ENCODE measurements around the gene MARCHF2.

The MARCHF2 gene

DNA sequence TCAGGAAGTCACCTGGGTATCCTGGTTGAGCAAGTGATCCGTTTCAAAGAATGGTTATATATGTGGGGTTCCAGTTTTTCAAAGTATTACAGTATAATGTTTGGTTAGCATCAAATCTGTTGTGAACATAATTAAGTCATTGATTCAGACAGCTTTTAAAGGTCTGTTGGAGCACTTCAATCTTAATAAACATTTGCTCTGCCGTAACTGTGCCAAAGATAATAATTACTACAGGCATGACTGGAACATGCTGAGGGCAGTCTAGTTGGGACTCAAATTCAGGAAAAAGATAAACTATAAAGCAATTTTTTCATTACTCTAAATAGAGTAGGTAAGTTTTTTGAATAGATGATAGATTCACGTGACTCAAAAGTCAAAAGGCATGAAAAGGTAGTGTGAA is 55.0 kb downstream of the MARCHF2 start:
- no peak for TF ChIP-seq ZNF274 (IDR thresholded peaks at IDR 0.05; ENCODE audit: low read depth, low read length)
- no peak overlapping the region for H3K4me3 ChIP-seq (ENCODE audit: low read length)

DNA sequence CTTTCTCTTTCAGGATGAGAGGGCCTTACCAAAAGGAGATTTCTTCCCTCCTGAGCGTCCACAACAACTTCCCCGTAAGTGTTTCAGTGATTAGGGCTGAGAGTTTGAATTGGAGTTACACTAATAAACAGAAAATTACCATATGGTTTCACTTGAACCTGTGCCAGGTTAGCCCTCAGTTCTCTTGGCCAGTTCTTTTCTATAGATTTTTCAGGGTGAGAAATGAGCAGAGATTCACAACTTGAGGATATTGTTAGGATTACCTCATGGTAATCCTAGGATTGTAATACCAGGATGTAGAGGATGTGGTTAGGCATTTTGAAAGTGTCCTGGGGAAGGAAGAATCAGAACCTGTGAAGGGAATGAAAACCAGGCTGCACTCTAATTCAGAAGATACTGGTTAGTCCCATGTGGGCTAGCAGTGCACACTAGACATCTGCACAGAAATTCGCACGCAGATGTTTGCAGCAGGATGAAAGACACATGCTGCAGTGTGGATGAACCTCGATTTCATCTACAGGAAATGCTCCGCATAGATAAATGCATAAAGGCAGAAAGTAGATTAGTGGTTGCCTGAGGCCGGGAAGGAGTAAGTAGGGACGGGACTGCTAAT is 55.8 kb downstream of the MARCHF2 start:
- no peak for TF ChIP-seq ZNF274 (IDR thresholded peaks at IDR 0.05; ENCODE audit: low read depth, low read length)
- H3K4me3 ChIP-seq (ENCODE audit: low read length), result no peak overlapping the region

DNA sequence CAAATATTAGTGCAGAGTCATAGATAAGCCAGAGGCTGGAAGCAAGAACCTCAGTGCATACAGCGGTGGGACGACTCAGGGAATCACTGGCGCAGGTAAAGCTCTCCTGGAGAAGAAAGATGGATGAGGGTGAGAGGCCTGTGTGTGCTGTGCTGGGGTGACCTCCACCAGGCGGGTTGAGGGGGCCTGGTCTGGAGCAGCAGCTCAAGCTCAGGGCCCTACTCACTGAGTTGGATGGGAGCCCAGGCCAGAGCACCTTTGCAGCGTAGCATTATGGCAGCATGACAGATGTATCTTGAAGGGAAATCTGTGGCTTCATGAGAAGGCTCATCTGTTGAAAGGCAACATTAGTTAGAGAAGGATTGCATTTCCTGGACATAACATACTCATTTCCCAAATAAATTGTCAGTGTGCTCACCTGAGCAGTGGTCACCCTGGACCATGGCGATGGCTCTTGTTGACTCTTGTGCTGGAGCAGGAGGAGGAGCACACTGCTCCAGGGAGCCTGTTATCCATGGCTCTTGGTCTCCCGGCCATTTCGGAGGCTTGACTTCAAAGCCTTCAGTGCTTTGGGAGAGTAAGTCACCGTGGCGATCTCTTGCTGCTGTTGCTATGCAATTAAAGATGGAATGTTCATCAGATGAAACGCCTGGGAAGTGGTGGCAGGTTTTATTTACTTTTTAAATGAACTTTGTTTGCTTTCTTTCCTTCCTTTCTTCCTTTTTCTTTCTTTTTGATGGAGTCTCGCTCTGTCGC is 56.7 kb downstream of the MARCHF2 start:
- no peak for TF ChIP-seq ZNF274 (IDR thresholded peaks at IDR 0.05; ENCODE audit: low read depth, low read length)

DNA sequence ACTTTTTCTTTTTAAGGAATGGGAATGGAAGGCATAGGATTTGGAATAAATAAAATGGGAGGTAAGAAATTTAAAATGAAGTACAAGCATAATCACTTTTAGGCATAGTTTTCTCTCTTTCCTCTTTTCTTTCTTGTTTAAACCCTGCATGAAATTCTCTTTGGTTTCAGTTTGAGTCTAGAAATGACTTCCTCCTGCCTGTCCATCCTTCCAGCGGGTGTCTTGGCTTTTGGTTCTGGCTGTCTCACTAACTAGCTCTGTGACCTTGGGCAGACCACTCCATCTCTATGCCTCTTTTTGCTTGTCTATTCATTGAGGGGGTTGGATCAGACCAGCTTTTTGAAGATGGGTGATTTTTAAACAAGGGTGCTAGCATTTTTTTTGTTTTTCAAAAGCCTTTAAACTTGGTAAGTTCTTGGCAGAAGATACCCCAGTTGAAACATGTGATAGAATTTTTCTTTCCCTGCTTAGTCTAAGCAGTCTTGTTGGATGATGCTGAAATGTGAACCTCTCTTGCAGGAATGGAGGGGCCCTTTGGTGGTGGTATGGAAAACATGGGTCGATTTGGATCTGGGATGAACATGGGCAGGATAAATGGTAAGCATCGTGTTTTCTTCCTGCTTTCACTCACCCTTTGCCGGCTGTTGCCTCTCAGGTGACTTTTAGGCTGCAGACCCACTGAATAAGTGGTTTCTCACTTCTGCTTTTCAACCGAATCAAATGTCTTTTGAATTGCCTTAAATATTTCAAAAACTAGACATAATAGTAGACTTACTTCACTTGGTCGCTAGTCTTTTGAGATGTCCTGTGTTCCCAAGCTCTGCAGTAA is 60.8 kb downstream of the MARCHF2 start:
- no peak for TF ChIP-seq ZNF274 (IDR thresholded peaks at IDR 0.05; ENCODE audit: low read depth, low read length)
- no peak overlapping the region for H3K4me3 ChIP-seq (ENCODE audit: low read length)

More for the DNA sequence above, 56.7 kb downstream of the MARCHF2 start:
- no peak overlapping the region for H3K4me3 ChIP-seq (ENCODE audit: low read length)

DNA sequence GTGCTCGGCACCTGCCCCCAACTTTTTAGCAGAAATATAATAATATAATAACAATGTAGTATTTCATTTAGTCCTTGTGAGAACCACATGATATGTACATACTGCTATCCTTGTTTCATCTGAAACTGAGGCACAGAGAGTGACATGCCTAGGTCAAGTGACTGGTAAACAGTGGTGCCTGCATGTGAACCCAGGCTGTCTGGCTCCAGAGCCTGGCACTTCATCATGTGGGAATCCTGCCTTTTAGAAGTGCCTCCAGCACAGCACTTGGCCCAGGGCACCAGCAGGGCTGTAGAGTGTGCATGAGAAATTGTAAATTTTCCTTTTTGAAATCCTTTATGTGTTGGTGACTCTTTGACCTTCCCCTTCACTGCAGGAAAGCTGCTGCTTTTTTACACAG is 61.9 kb downstream of the MARCHF2 start:
- TF ChIP-seq ZNF274 (IDR thresholded peaks at IDR 0.05; ENCODE audit: low read depth, low read length), result no peak
- H3K4me3 ChIP-seq (ENCODE audit: low read length), result no peak overlapping the region

DNA sequence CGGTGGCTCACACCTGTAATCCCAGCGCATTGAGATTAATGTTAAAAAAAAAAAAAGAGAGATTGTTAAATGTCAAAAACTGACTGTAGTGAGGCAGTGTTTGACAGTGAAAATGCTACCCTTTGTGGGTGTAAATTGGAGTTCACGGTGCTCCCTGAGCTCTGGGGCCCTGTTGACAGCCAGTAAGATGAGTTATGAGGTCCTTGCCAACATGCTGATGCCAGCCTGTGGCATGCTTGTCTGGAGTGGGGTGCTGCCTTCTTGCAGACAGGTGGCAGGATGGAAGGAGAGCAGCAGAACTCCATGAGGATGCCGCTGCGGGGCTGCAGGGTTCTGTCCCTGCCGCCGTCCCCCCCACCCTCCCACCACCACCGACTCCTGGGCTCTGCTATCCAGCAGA is 63.4 kb downstream of the MARCHF2 start:
- no peak for TF ChIP-seq ZNF274 (IDR thresholded peaks at IDR 0.05; ENCODE audit: low read depth, low read length)
- no peak overlapping the region for H3K4me3 ChIP-seq (ENCODE audit: low read length)

DNA sequence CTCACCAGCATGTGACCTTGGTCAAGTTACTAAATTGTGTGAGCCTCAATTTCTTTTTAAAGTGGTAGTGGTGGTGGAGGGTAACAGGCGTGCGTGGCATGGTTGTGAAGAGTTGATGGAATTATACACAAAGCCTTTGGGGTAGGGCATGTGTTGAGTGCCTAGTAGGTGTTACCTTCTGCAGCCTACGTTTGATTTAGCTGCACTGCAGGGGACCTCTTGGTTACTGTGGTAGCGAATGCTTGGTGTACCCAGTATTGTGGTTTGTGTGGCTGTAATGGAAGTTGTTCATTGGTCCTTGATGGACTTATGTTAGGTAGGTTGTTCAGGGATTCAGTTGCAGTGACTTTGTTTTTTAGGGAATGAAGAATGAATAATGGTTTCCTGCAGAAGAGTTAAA is 64.8 kb downstream of the MARCHF2 start:
- H3K4me3 ChIP-seq (ENCODE audit: low read length), result no peak overlapping the region

DNA sequence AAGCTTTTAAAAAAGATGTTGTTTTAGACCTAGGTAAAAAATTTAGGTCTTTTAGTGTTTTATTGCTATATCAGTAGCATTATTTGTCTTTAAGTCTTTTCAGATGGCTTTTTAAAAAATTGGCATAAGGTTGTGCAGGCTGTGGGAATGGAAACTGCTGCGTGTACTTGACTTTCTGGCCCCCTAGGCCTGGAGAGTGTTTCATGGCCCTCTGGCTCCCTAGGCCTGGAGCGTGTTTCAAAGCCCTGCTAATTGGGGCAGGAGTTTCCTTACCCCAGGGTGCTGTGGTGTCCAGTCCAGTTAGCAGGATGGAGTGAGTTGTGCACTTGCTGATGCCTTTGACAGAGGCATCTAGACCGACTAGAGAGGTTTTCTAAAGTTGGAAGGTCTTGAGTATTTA is 65.5 kb downstream of the MARCHF2 start:
- no peak overlapping the region for H3K4me3 ChIP-seq (ENCODE audit: low read length)
- no peak for TF ChIP-seq ZNF274 (IDR thresholded peaks at IDR 0.05; ENCODE audit: low read depth, low read length)

More for the DNA sequence above, 64.8 kb downstream of the MARCHF2 start:
- TF ChIP-seq ZNF274 (IDR thresholded peaks at IDR 0.05; ENCODE audit: low read depth, low read length), result no peak

DNA sequence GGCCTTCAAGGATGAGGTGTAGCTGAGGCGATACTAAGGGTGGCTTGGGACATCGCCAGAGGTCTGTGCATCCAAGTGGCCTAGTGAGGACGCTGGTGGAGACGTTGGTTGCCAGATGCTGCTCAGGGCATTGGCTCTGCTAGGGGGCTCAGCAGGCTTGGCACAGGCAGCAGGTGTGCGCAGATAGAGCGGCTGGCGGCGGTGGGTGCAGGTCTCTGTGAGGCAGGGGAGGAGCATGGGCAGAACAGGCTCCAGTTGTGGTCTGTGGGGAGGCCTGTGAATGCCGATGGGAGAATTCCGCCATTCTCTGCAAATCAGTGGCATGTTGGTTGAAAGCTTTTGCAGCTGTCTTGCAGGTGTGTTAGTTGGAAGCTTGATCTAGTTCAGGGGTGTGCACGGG is 68.1 kb downstream of the MARCHF2 start:
- TF ChIP-seq ZNF274 (IDR thresholded peaks at IDR 0.05; ENCODE audit: low read depth, low read length), result no peak

DNA sequence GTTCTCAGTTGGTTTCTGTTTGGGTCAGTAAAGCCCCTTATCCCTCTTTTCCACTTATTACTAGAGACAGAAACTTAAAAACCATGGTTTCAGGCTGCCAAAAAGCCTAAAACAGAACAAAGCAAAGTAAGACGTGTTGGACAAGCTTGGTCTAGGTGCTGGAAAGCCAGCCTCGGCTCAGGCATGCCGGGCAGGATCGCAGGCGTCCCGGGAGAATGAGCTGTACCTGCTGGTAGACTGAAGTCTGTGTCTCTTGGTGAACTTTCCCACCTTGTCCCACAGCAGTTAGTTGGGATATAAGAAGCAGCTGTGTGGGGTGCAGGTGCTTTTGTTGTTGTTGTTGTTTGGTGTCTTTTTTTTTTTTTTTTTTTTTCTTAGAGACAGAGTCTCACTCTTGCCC is 68.5 kb downstream of the MARCHF2 start:
- no peak overlapping the region for H3K4me3 ChIP-seq (ENCODE audit: low read length)
- no peak for TF ChIP-seq ZNF274 (IDR thresholded peaks at IDR 0.05; ENCODE audit: low read depth, low read length)

More for the DNA sequence above, 68.1 kb downstream of the MARCHF2 start:
- H3K4me3 ChIP-seq (ENCODE audit: low read length), result no peak overlapping the region

DNA sequence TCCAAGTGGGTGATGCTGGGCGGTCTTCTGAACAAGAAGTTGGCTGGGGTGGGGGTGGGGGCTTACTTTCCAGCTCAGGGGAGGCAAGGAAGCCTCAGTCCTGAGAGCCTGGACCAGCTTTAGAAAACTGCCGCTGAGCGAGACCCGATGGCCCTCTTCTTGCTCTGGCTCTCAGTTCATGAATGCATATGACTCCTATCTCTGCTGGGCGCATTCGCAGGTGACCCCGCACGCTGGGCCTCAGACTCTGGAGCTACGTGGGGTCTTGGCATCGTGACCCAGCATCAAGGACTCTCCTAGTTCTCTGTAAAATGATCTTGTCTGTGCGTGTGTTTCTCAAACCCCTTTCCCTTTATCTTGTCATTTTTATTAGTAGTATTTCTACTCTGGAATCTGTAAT is 69.6 kb downstream of the MARCHF2 start:
- TF ChIP-seq ZNF274 (IDR thresholded peaks at IDR 0.05; ENCODE audit: low read depth, low read length), result no peak

DNA sequence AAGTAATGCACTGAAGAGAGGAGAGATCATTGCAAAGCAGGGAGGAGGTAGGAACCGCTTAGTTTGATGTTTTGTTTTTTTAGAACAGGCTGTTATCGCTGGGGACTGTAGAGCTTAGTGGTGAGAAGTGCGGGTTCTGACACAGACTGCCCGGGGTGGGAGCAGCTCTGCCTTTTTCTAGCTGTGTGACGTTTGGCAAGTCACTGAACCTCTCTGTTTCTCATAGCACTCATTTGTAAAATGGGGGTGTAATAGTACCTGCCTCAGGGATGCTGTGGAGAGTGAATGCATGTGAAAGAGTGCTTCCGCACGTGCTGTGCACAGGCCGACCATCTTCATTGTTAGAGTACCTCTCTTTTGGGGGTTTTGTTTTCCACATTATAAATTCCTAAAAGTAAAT is 70.1 kb downstream of the MARCHF2 start:
- no peak for TF ChIP-seq ZNF274 (IDR thresholded peaks at IDR 0.05; ENCODE audit: low read depth, low read length)
- no peak overlapping the region for H3K4me3 ChIP-seq (ENCODE audit: low read length)

More for the DNA sequence above, 69.6 kb downstream of the MARCHF2 start:
- H3K4me3 ChIP-seq (ENCODE audit: low read length), result no peak overlapping the region

DNA sequence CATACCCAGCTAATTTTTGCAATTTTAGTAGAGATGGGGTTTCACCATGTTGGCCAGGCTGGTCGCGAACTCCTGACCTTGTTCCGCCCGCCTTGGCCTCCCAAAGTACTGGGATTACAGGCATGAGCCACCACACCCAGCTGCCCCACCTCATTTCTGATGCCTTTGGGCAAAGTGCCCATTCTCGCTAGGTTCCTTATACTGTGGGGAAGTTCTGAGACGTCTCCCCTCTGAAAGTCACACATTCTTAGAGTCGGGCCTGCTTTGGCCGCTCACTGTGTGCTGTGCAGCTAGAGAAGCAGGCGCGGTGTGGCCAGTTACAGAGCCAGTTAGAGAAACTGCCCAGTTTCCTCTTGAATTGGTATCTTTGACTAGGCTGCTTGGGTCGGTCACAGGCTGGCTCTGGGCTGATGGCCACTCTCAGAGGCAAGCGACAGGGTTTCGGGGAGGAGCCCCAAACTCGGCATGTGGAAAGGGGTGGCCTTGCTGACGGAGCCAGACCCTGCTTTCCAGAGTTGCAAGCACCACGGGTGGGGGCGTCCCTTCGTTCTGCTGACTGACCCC is 71.3 kb downstream of the MARCHF2 start:
- no peak for TF ChIP-seq ZNF274 (IDR thresholded peaks at IDR 0.05; ENCODE audit: low read depth, low read length)
- H3K4me3 ChIP-seq (ENCODE audit: low read length), result no peak overlapping the region

Measured in GM08714 (cell line).